SK-N-SH treated with all-trans-retinoic acid at 6 μM for 48 hours (cell line): ENCODE data around the gene STK38L.

ENCODE experiments used
- GLIS3 ChIP-seq: fragments of 250-450 bp; sonication (Bioruptor Pico); IDR thresholded peaks from 2 replicates; pipeline ENCODE4 v1.5.0; 2020; ENCODE audit warnings: mild to moderate bottlenecking, moderate library complexity
- RARB ChIP-seq: fragments of 250-450 bp; sonication (Bioruptor Pico); IDR thresholded peaks from 2 replicates; pipeline ENCODE4 v1.8.0; 2021; ENCODE audit warnings: mild to moderate bottlenecking, moderate library complexity
- TCF4 ChIP-seq: fragments of 250-450 bp; sonication (Bioruptor Pico); IDR thresholded peaks from 2 replicates; pipeline ENCODE4 v1.8.0; 2021; ENCODE audit warnings: mild to moderate bottlenecking, moderate library complexity, borderline replicate concordance
- ZC3H10 ChIP-seq: fragments of 250-450 bp; sonication (Bioruptor Pico); IDR thresholded peaks from 2 replicates; pipeline ENCODE4 v1.5.1; 2021; ENCODE audit warnings: mild to moderate bottlenecking, moderate library complexity
- ZFP3 ChIP-seq: fragments of 250-450 bp; sonication (Bioruptor Pico); IDR thresholded peaks from 2 replicates; pipeline ENCODE4 v1.5.0; 2020; ENCODE audit warnings: mild to moderate bottlenecking, moderate library complexity
- ZFP30 ChIP-seq: fragments of 450-650 bp; formaldehyde crosslinking; IDR thresholded peaks from 2 replicates; pipeline ENCODE4 v1.5.0; 2022; ENCODE audit warnings: mild to moderate bottlenecking, moderate library complexity

DNA sequence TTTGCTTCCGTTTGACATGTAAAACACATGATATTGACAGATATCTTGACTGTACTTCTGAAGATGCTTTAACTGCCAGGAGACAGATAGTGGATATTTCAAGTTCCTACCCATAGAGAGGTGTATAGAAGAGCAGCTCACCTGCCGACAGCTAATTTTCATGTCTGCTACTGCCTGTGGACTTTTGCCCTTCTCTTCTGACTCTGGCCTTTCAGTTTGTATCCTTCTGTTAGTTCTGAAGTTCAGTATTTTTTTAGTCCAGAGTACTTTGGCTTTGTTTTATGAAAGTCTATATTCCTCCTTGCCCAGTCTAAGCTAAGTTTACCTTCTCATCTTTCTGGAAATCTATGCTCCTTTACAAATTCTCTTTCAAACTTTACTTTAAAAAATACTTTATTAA lies 30.8 kb upstream of the STK38L start:
- TF ChIP-seq ZC3H10 = no peak
- no peak for TF ChIP-seq TCF4
- TF ChIP-seq ZFP3 = no peak
- no peak for TF ChIP-seq RARB (CRISPR knock-in tag)
- no peak for TF ChIP-seq GLIS3 (CRISPR knock-in tag)
- no peak for TF ChIP-seq ZFP30 (CRISPR knock-in tag)
